Measurements from ENCODE around the gene HMG20A. TPM values are rescaled to one million over a fixed set of nuclear protein-coding genes. Genes with fewer than 3 reads are reported as not detected.
A peak's percentile ranks its signal among the peaks of the same experiment; 100 is the strongest.

HMG20A gene
- total RNA-seq: 10 to 100 TPM; 25.8 to 57.2 (median 41.5) TPM
- polyA plus RNA-seq: 10 to 100 TPM; 14.0 to 49.4 (median 15.3) TPM
- long read RNA-seq, donor 1, full-length matches to known transcripts: 14 of 14 reads
- long read RNA-seq, donor 1, partial matches to known transcripts: 0 of 14 reads
- long read RNA-seq, donor 1, other reads (novel, unspliced or antisense): 0 of 14 reads
- long read RNA-seq, donor 2, full-length matches to known transcripts: 28 of 28 reads
- long read RNA-seq, donor 2, partial matches to known transcripts: 0 of 28 reads
- long read RNA-seq, donor 2, other reads (novel, unspliced or antisense): 0 of 28 reads
- long read RNA-seq, donor 3, full-length matches to known transcripts: 16 of 16 reads
- long read RNA-seq, donor 3, partial matches to known transcripts: 0 of 16 reads
- long read RNA-seq, donor 3, other reads (novel, unspliced or antisense): 0 of 16 reads
- long read RNA-seq, donor 4, full-length matches to known transcripts: 6 of 13 reads
- long read RNA-seq, donor 4, partial matches to known transcripts: 5 of 13 reads
- long read RNA-seq, donor 4, other reads (novel, unspliced or antisense): 2 of 13 reads
- long read RNA-seq, donor 5, full-length matches to known transcripts: 36 of 43 reads
- long read RNA-seq, donor 5, partial matches to known transcripts: 4 of 43 reads
- long read RNA-seq, donor 5, other reads (novel, unspliced or antisense): 3 of 43 reads
- long read RNA-seq, donor 6, full-length matches to known transcripts: 2 of 6 reads
- long read RNA-seq, donor 6, partial matches to known transcripts: 3 of 6 reads
- long read RNA-seq, donor 6, other reads (novel, unspliced or antisense): 1 of 6 reads
- long read RNA-seq, donor 7, full-length matches to known transcripts: 23 of 23 reads
- long read RNA-seq, donor 7, partial matches to known transcripts: 0 of 23 reads
- long read RNA-seq, donor 7, other reads (novel, unspliced or antisense): 0 of 23 reads
- long read RNA-seq, donor 8, full-length matches to known transcripts: 32 of 32 reads
- long read RNA-seq, donor 8, partial matches to known transcripts: 0 of 32 reads
- long read RNA-seq, donor 8, other reads (novel, unspliced or antisense): 0 of 32 reads
- long read RNA-seq, donor 9, full-length matches to known transcripts: 26 of 26 reads
- long read RNA-seq, donor 9, partial matches to known transcripts: 0 of 26 reads
- long read RNA-seq, donor 9, other reads (novel, unspliced or antisense): 0 of 26 reads
- long read RNA-seq, donor 10, full-length matches to known transcripts: 6 of 6 reads
- long read RNA-seq, donor 10, partial matches to known transcripts: 0 of 6 reads
- long read RNA-seq, donor 10, other reads (novel, unspliced or antisense): 0 of 6 reads

DNA sequence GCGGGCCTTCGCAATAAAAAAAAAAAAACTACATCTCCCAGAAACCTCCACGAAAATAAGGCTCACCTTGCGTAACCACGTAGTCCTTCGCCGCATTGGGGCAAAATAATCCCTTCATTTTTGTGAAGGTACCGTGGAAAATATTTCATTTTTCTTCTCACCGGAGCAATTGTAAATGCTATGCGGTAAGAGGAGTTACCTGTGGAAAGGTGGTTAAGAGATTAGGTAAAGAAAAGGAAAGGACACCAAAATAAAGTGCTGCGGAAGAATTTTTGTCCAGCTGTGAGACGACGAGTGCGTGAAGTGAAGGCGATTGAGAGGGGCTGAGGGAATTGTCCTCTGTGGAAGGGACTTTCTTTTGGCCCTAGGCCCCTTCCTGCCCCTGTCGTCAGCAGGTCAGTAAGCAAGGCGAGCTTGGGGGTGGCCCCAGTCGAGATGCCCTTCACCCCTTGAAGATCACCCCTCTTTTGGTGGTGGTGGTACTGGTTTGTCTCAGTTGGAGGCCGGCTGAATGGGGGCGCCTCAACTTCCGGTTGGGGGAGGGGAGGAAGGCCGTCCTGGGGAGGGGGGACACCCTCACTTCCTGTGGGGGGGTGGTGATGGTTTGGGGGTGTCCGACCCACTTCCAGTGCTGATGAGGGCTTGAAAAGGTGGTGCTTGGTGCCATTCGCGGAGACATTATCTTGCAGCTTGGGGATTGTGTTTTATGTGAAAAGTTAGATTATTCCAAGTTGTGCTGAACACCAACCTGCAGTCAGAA lies at the start of gene HMG20A:
Gene HMG20A, plus strand, starts transcription at position 279 of the 760 bp plus-strand sequence. CDS start 37,520 bp downstream, outside the sequence.
- peak in 1 of 2 donors; percentile 67 for TF ChIP-seq POLR2A (IDR thresholded peaks at IDR 0.05)
- TF ChIP-seq, protein P1, sequence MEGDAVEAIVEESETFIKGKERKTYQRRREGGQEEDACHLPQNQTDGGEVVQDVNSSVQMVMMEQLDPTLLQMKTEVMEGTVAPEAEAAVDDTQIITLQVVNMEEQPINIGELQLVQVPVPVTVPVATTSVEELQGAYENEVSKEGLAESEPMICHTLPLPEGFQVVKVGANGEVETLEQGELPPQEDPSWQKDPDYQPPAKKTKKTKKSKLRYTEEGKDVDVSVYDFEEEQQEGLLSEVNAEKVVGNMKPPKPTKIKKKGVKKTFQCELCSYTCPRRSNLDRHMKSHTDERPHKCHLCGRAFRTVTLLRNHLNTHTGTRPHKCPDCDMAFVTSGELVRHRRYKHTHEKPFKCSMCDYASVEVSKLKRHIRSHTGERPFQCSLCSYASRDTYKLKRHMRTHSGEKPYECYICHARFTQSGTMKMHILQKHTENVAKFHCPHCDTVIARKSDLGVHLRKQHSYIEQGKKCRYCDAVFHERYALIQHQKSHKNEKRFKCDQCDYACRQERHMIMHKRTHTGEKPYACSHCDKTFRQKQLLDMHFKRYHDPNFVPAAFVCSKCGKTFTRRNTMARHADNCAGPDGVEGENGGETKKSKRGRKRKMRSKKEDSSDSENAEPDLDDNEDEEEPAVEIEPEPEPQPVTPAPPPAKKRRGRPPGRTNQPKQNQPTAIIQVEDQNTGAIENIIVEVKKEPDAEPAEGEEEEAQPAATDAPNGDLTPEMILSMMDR (IDR thresholded peaks at IDR 0.05): no peak
- H3K4me1 ChIP-seq (replicated peaks in 1 of 2): peaks cover 22 to 65% of the 10 kb centered on the region in 2 donors
- H3K27ac ChIP-seq: peak within 1 kb of the TSS; percentile 86 to 97 (median 93)
- no peaks in the 10 kb centered on the region for H3K27me3 ChIP-seq
- intact Hi-C loops (cut with DNase I): loop anchor here in 1 of 2 donors (5.0 kb wide), 1 partner anchor 77 kb away; no protein-coding TSS in a partner anchor
- no peaks in the 10 kb centered on the region for H3K9me3 ChIP-seq (replicated peaks in 1 of 3)
- peak; percentile 50 to 73 (median 68) for DNase-seq
- no peaks in the 10 kb centered on the region for H3K36me3 ChIP-seq (replicated peaks in 1 of 2)
- peak within 1 kb of the TSS; percentile 7 to 95 (median 82) for H3K4me3 ChIP-seq
- 0 to 1% (median 0%) methylated on average over 20 to 25 of the region's 25 CpGs for WGBS, 4 donors

DNA sequence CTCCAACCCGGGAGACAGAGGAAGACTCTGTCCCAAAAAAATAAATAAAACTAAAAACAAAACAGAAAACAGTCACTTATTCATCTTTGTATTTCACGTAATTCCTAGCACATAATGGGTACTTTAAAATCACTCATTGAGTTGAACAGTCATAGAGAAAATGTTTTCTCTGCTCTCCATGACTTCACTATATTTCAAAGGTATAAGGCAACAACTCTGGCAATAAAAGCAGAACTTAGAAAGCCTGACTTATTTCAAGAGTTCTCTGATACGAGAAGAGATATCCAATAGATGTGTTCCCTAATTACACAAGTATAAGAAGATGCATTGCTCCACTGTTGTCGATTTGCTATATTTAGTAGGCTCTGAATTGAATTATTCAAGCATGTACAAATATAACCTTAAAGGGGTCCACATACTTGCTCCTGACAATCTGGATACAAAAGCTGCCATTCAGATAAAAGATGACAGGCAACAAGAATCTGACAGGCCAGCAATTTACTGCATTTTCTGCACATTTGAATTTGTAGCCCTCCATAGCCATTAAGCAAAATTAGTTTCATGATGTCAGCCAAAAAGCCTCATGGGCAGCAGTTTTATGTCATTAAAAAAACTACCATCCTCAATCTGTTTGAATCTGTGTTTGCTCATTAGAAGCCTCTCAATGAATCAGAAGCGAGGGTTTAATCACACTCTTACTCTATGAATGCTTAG lies 48.7 kb upstream of the HMG20A start:
- Histone ChIP-seq H3K9me3 (replicated peaks in 1 of 3) (no peaks in the 10 kb centered on the region), H3K27ac (no peak overlapping the region), H3K36me3 (replicated peaks in 1 of 2) (no peaks in the 10 kb centered on the region), H3K27me3 (no peaks in the 10 kb centered on the region), H3K4me1 (replicated peaks in 1 of 2) (no peaks in the 10 kb centered on the region), H3K4me3 (no peak overlapping the region)
- intact Hi-C loops (cut with DNase I): no loop called here
- no peak for DNase-seq
- WGBS, 4 donors: 89 to 91% (median 89%) methylated on average over 5 of the region's 5 CpGs
- no peak for TF ChIP-seq POLR2A (IDR thresholded peaks at IDR 0.05)
- TF ChIP-seq, protein P1 (IDR thresholded peaks at IDR 0.05): no peak

DNA sequence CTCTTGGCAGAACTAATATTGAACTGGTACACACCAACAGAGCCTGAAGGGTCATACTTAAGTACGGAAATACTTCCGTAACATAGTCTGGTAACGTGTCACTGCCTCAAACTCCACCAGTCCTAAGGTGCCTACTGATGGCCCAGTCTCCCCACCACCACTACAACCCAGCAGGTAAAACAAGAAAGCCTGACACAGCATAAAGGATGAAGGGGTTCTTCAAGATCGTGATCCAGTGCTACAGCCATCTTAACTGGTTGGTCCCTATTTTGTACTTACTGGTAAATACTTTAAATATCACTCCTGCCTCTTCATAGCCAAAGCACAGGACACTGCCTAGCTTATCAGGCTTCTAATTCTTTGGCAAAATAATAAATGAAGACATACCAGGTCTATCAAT lies 47.2 kb upstream of the HMG20A start:
- 72 to 100% (median 86%) methylated on average over 3 to 4 of the region's 4 CpGs for WGBS, 4 donors

More for the DNA sequence above, 47.2 kb upstream of the HMG20A start:
- Histone ChIP-seq H3K27ac (no peak overlapping the region), H3K27me3 (no peaks in the 10 kb centered on the region), H3K9me3 (replicated peaks in 1 of 3) (no peaks in the 10 kb centered on the region), H3K36me3 (replicated peaks in 1 of 2) (no peaks in the 10 kb centered on the region), H3K4me1 (replicated peaks in 1 of 2) (no peaks in the 10 kb centered on the region), H3K4me3 (no peak overlapping the region)
- DNase-seq: no peak
- no peak for TF ChIP-seq POLR2A (IDR thresholded peaks at IDR 0.05)
- TF ChIP-seq, protein P1 (IDR thresholded peaks at IDR 0.05): no peak
- intact Hi-C loops (cut with DNase I): no loop called here

All from adrenal gland (tissue), 19 donors.